Right lung (tissue), 5 donors: Measurements from ENCODE around the gene UBE2J2. TPM values are rescaled to one million over a fixed set of nuclear protein-coding genes. Genes with fewer than 3 reads are reported as not detected.

Source experiments
- DNase-seq, 2 donors: peaks; one replicate each; pipeline ENCODE4 v3.0.0-alpha.2; 2013
- polyA plus RNA-seq, 5 donors: library from polyadenylated mRNA; unstranded; fragments of 120-200 nt; gene quantifications; one replicate each; pipeline versions ENCODE4 v1.2.1 to v1.2.3, GENCODE V29; 2013; ENCODE audit warnings: inconsistent platforms in 1 of 5, low replicate concordance in 1 of 5; ENCODE audit not compliant: insufficient read length in 5 of 5, insufficient read depth in 1 of 5

The UBE2J2 gene
- polyA plus RNA-seq, 5 donors = 40.4 to 69.2 (median 49.8) TPM

DNA sequence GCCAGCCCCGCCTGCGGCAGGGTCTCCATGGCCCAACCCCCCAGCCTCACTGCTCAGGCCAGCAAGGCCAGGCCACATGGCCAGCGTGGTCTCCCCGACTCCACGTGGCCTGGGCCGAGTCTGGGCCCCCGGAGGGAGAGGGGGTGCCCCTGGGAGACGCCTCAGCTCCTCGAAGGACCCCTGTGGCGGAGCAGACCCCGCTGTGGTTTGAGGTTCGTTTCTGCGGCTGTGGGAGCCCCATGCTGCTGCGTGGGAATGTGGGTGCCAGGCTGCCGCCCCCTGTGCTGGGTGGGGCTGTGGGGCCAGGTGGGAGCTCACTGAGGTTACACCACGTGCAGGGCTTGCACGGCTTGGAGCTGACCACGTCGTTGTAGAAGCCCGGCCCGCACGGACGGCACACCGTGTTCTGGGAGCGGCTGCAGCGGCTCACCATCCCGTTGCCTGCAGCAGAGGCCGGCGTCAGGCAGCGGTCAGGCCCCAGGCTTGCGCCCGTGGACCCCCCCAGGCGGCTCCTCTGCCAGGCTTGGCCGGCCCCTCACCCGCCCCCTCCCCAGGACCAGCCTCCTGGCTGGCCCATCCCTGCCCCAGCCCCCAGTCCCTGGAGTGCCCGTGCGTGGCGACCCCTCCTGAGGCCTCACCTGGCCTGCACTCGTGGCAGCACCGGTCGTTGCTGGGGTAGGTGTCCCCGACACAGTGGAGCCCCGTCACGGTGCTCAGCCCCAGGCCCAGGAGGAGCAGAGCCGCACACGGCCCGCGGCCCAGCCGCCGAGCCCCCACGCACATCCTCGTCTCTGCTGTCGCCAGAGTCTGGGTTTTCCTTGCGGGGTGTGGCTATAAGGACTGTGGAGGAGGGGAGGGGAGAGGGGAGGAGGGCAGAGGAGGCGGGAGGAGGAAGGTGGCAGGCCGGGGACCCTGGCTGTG, 60.0 kb downstream of the UBE2J2 start, which contains the start of gene TNFRSF4:
TNFRSF4 (minus strand) TSS at position 809 of the 921 bp plus-strand sequence; CDS start at position 783, 26 bp downstream.
- no peak for DNase-seq

- DNase-seq = no peak
These were observed 60.8 kb downstream of the UBE2J2 start for GRCh38 chr1:1212780-1213344.

GRCh38 chr1:1211541-1212441, 61.9 kb downstream of the UBE2J2 start:
- DNase-seq = no peak

DNA sequence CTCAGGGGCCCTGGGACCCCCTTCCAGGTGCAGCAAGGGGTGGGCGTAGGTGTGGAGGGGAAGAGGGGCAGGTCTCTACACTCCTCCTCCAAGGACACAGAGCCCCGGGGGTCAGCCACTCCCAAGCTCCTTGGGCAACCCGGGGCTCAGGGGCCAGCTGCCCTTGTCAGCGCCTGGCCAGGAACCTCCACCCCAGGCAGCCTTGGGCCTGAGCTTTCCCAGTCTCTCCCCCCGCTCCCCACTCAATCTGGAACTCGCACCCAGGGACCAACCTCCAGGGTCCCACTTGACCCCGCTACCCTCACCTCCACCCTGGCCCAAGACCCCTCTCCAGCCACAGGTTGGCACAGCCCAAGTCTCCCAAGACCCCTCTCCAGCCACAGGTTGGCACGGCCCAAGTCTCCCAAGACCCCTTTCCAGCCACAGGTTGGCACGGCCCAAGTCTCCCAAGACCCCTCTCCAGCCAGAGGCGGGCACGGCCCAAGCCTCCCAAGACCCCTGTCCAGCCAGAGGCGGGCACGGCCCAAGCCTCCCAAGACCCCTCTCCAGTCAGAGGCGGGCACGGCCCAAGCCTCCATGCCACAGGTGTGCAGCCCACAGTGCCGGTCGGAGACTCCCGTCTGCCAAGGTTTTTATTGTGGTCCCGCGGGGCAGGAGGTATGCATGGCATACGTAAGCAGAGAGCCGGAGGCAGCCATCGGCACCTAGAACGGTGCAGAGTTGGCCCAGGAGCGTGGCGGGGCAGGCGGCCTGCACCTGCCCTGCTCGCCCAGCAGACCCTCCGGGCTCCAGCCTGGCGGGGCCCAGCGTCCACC, 62.7 kb downstream of the UBE2J2 start:
- DNase-seq = no peak

- DNase-seq = no peak
These were observed 64.8 kb downstream of the UBE2J2 start for GRCh38 chr1:1208713-1209433.

GRCh38 chr1:1207571-1207892, 66.1 kb downstream of the UBE2J2 start:
- DNase-seq = no peak

DNA sequence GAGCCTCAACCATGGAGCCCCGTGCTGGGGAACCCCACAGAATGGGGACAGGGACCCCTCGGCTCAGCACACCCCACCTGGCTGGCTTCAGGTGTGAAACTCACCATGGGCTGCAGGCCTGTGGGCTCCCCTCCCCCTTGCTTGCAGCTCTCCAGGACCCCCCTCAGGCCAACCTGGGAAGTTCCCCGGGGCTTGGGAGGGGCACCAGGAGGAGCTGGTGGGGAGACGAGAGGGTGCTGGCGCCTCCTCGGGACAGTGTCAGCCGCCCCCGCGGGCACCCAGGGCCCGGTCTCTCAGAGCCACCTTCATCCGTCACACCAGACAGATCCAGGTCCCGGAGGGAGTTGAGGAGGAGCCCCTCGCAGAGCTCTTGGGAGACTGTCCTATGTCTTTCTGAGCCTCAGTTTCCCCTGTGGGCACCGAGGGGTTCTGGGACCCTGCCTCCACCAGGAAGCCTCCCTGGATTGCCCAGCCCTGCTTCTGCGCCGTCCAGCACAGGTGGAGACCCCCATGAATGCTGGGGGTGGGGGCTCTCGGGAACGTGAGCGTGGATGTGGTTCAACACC, 66.6 kb downstream of the UBE2J2 start:
- no peak for DNase-seq

DNA sequence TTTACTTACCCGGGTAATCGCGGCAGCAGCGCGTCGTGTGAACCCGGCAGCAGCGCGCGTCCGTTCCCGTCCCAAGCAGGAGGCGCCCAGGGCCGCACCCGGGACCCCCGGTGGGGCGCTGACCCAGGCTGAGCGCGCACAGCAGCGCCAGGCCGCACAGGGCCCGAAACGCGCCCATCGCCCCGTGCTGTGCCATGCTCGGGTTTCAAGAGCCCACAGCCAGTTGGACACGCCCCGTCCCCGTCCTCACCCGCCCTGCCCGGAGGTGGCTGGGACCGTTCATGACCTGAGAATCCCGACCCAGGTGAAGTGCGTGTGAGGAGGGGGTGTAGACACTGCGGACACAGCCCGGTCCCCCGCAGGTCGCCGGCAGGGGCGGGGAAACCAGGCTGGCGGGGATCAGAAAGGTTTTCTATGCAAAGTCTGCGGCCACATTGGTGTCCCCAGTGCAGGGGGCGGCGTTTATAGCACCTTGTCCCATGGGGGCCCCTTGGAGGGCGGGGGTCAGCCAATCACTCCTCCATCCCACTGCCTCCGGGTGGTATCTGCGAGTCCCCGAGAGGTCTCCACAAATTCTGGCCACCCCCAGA, 67.2 kb downstream of the UBE2J2 start, which contains the start of gene TNFRSF18:
TNFRSF18 (minus strand) TSS at position 217 of the 590 bp plus-strand sequence; CDS start at position 196, 21 bp downstream.
- DNase-seq = no peak

GRCh38 chr1:1205769-1206375, 67.8 kb downstream of the UBE2J2 start:
- DNase-seq = no peak

- DNase-seq = no peak
These were observed 68.5 kb downstream of the UBE2J2 start for GRCh38 chr1:1204998-1205768.

- DNase-seq = no peak
These were observed 69.2 kb downstream of the UBE2J2 start for GRCh38 chr1:1204425-1204920.

Other genes with a start within 250 kb of the UBE2J2 start
- under 1 TPM; 0.06 to 0.22 (median 0.13) TPM for gene RNF223, start 199.5 kb downstream of the UBE2J2 start, polyA plus RNA-seq
- gene C1orf159, start 157.8 kb downstream of the UBE2J2 start, polyA plus RNA-seq = 10 to 100 TPM in 2 of 5 donors, 1 to 10 TPM in 3; 6.8 to 17.5 (median 10.0) TPM
- 1 to 10 TPM in 4 of 5 donors, under 1 TPM in 1; 0.47 to 2.9 (median 1.7) TPM for gene TTLL10, start 100.0 kb downstream of the UBE2J2 start, polyA plus RNA-seq
- gene TNFRSF18, start 67.3 kb downstream of the UBE2J2 start, polyA plus RNA-seq = 1 to 10 TPM in 1 of 5 donors, under 1 TPM in 4; 0.28 to 1.4 (median 0.93) TPM
- gene TNFRSF4, start 59.7 kb downstream of the UBE2J2 start, polyA plus RNA-seq = 1 to 10 TPM; 2.0 to 5.8 (median 4.1) TPM
- gene SDF4, start 41.9 kb downstream of the UBE2J2 start, polyA plus RNA-seq = 100 to 1,000 TPM in 2 of 5 donors, 10 to 100 TPM in 3; 75.3 to 125 (median 89.3) TPM
- gene B3GALT6, start 41.6 kb downstream of the UBE2J2 start, polyA plus RNA-seq = 10 to 100 TPM; 13.1 to 25.0 (median 14.8) TPM
- 1 to 10 TPM in 1 of 5 donors, under 1 TPM in 4; 0.41 to 1.7 (median 0.58) TPM for gene C1QTNF12, start 27.1 kb downstream of the UBE2J2 start, polyA plus RNA-seq
- 10 to 100 TPM in 1 of 5 donors, 1 to 10 TPM in 4; 3.7 to 11.2 (median 8.6) TPM for gene SCNN1D, start 6.6 kb upstream of the UBE2J2 start, polyA plus RNA-seq
- gene ACAP3, start 34.1 kb upstream of the UBE2J2 start, polyA plus RNA-seq = 10 to 100 TPM; 26.3 to 61.2 (median 38.8) TPM
- gene PUSL1, start 34.7 kb upstream of the UBE2J2 start, polyA plus RNA-seq = 10 to 100 TPM in 1 of 5 donors, 1 to 10 TPM in 4; 4.6 to 12.3 (median 6.4) TPM
- 100 to 1,000 TPM; 102 to 144 (median 126) TPM for gene INTS11, start 50.8 kb upstream of the UBE2J2 start, polyA plus RNA-seq
- gene CPTP, start 50.9 kb upstream of the UBE2J2 start, polyA plus RNA-seq = 10 to 100 TPM in 4 of 5 donors, 1 to 10 TPM in 1; 9.4 to 22.0 (median 12.4) TPM
- under 1 TPM; 0.24 to 0.88 (median 0.49) TPM for gene TAS1R3, start 57.4 kb upstream of the UBE2J2 start, polyA plus RNA-seq
- 10 to 100 TPM; 19.5 to 51.3 (median 29.9) TPM for gene DVL1, start 75.6 kb upstream of the UBE2J2 start, polyA plus RNA-seq
- 100 to 1,000 TPM; 108 to 164 (median 155) TPM for gene MXRA8, start 84.7 kb upstream of the UBE2J2 start, polyA plus RNA-seq
- gene AURKAIP1, start 101.4 kb upstream of the UBE2J2 start, polyA plus RNA-seq = 10 to 100 TPM; 36.5 to 88.5 (median 46.3) TPM
- 100 to 1,000 TPM; 256 to 387 (median 327) TPM for gene CCNL2, start 125.5 kb upstream of the UBE2J2 start, polyA plus RNA-seq
- 100 to 1,000 TPM in 3 of 5 donors, 10 to 100 TPM in 2; 88.3 to 150 (median 104) TPM for gene MRPL20, start 133.4 kb upstream of the UBE2J2 start, polyA plus RNA-seq
- gene ANKRD65, start 147.4 kb upstream of the UBE2J2 start, polyA plus RNA-seq = 10 to 100 TPM; 22.2 to 46.8 (median 35.6) TPM
- gene VWA1, start 161.8 kb upstream of the UBE2J2 start, polyA plus RNA-seq = 100 to 1,000 TPM in 1 of 5 donors, 10 to 100 TPM in 4; 39.8 to 147 (median 63.9) TPM
- gene ATAD3C, start 175.8 kb upstream of the UBE2J2 start, polyA plus RNA-seq = 1 to 10 TPM; 2.1 to 4.0 (median 3.3) TPM
- gene ATAD3B, start 197.9 kb upstream of the UBE2J2 start, polyA plus RNA-seq = 10 to 100 TPM; 13.1 to 23.5 (median 14.8) TPM
- gene ATAD3A, start 238.3 kb upstream of the UBE2J2 start, polyA plus RNA-seq = 10 to 100 TPM; 13.8 to 31.6 (median 18.3) TPM